Embryonic facial prominence (tissue), 1 donor: ENCODE measurements around the gene TCEAL8.

Experiments used
- DNase-seq: peaks from one replicate; pipeline ENCODE4 v3.0.0-alpha.2; 2016; ENCODE audit errors: extremely low spot score

TCEAL8 gene

DNA sequence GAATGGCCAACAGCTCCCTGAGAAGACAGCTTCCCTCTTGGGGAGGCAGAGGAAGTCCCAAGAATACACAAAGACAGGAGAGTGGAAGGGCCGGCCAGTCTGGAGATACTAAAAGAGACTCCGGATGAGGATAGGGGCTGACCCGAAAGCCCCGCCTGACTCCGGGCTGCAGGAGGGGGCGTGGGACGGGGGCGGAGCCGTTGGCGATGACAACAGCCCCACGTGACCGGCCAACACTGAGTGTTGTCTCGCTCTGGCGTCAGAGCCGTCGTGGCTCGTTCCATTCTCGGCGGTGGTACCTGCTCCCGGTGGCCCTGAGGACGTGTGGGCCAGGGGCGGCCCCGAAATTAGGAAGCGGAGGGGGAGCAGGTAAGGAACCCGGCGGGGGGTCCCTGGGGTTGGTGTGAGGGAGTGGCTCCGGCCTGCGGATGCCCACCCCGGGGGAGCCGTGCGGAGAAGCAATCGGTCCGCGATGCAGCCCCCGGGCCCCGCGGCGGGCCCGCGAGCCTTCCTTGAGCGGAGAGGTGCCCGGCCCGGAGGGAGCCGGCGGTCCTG lies 40.0 kb downstream of the TCEAL8 start, which contains the start of gene BEX4:
Gene BEX4, plus strand, starts transcription at position 239 of the 555 bp plus-strand sequence. CDS start 1,046 bp downstream, outside the sequence.
- DNase-seq = peak; percentile 29

- no peak for DNase-seq
Measured at GRCh38 chrX:103212749-103213457, 42.1 kb downstream of the TCEAL8 start.

DNA sequence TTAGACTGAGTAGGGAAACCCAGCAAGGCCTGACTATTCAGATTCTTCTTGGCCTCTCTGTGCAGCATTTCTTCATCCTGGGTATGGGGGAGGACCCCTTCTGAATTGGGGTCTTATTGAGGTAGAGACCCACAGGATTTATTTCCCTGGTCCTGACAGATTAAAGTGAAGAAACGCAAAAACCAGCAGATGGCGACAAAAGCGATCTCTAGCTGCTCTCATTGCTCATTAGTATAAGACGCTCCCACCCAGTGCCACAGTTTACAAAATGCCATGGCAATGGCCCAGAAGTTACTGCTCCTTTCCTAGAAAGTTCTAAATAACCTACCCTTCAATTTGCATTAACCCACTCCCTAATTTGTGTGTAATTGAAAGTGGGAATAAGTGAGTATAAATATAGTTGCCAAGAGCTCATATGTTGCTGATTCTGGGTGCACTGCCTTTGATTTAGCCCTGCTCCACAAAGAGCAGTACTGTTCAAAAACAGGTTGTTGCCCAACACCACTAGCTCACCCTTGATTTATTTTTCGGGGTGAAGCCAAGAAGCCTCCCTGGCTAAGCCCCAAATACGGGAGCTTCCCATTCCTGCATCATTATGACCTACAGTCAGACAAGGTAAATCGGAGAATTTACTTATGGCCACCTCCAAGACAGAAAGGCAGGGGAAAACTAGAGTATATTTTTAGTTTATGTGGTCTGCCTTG lies 43.8 kb downstream of the TCEAL8 start:
- DNase-seq = peak; percentile 10

DNA sequence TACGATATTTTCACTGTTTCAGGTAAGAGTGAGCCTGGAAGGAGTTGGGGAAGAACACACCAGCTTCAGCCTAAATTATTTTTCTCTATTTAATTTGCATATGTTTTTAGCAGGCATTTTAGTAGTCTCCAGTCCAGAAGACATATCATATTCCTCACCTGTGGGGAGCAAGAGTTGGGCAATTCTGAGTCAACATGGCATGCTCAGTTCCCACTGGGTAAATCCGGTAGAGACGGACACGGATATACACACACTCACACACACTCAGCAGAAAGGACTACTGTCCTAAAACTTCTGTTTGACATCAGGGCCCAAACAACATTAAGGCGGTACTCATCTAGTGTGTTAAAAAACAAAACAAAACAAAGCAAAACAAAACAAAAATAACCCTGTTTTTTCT lies 44.9 kb downstream of the TCEAL8 start:
- DNase-seq = no peak
